ENCODE measurements around the gene PRTG.

DNA sequence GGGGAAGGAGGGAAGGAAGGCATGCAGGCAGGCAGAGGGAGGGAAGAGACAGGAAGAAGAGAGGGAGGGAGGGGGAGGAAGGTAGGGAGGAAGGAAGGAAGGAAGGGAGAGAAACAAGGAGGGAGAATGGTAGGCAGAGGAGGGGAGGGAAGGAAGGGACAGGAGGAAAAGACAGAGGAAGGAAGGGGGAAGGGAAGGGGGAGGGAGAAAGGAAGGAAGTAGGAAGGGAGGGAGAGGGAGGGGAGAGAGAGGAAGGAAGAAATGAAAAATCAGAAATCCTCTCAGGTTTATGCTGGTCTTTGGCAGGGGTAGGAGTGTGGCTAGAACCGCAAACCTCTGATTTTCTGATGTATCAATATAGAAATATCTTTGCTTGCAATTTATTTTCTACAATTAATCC is 4.2 kb downstream of the PRTG start:
- TF ChIP-seq, protein P1, sequence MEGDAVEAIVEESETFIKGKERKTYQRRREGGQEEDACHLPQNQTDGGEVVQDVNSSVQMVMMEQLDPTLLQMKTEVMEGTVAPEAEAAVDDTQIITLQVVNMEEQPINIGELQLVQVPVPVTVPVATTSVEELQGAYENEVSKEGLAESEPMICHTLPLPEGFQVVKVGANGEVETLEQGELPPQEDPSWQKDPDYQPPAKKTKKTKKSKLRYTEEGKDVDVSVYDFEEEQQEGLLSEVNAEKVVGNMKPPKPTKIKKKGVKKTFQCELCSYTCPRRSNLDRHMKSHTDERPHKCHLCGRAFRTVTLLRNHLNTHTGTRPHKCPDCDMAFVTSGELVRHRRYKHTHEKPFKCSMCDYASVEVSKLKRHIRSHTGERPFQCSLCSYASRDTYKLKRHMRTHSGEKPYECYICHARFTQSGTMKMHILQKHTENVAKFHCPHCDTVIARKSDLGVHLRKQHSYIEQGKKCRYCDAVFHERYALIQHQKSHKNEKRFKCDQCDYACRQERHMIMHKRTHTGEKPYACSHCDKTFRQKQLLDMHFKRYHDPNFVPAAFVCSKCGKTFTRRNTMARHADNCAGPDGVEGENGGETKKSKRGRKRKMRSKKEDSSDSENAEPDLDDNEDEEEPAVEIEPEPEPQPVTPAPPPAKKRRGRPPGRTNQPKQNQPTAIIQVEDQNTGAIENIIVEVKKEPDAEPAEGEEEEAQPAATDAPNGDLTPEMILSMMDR (IDR thresholded peaks at IDR 0.05): no peak
- no peak for TF ChIP-seq POLR2A (IDR thresholded peaks at IDR 0.05)

All from adrenal gland (tissue), 5 donors.